PFSK-1 (cell line): ENCODE results near the gene NYNRIN.

Experiments used
- FOXP2 ChIP-seq: optimal IDR thresholded peaks from 2 replicates; pipeline ENCODE3; 2011; ENCODE audit warnings: borderline replicate concordance, control low read depth, inconsistent platforms; ENCODE audit not compliant: insufficient read depth; ENCODE audit errors: extremely low read length, extremely low read depth
- POLR2AphosphoS5 ChIP-seq: IDR thresholded peaks from 2 replicates; pipeline ENCODE4 v1.6.1; 2012; ENCODE audit warnings: low read depth, mild to moderate bottlenecking, control low read depth, low read length, moderate library complexity
- TAF1 ChIP-seq: IDR thresholded peaks from 2 replicates; pipeline ENCODE4 v1.6.1; 2012; ENCODE audit warnings: low read length, control low read depth, borderline replicate concordance; ENCODE audit not compliant: insufficient read depth
- TF ChIP-seq, protein P1 (sequence below), 2 experiments: IDR thresholded peaks; 2 replicates each; pipeline versions ENCODE4 v1.6.1 to v1.8.0; 2011 to 2012; ENCODE audit warnings: low read depth in 2 of 2, low read length in 2 of 2, control low read depth in 1 of 2, inconsistent platforms in 1 of 2, mild to moderate bottlenecking in 1 of 2, moderate library complexity in 1 of 2; ENCODE audit not compliant: insufficient read depth in 1 of 2

DNA sequence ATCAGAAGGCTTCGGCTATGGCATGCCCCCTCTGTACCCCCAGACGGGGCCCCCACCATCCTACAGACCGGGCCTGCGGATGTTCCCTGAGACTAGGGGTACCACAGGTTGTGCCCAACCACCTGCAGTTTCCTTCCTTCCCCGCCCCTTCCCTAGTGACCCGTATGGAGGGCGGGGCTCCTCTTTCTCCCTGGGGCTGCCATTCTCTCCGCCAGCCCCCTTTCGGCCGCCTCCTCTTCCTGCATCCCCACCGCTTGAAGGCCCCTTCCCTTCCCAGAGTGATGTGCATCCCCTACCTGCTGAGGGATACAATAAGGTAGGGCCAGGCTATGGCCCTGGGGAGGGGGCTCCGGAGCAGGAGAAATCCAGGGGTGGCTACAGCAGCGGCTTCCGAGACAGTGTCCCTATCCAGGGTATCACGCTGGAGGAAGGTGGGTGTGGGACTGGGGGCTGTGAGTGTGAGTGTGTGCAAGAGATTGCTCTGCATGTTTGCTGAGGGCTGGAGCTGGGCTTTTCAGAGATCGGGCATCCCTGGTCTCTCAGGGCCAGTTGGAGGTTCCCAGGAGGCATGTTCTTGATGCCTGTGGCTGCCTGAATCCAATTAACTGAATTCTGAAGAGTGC, 22.2 kb upstream of the NYNRIN start:
- TF ChIP-seq TAF1: no peak
- no peak for TF ChIP-seq POLR2AphosphoS5
- TF ChIP-seq FOXP2: no peak
- TF ChIP-seq, protein P1, sequence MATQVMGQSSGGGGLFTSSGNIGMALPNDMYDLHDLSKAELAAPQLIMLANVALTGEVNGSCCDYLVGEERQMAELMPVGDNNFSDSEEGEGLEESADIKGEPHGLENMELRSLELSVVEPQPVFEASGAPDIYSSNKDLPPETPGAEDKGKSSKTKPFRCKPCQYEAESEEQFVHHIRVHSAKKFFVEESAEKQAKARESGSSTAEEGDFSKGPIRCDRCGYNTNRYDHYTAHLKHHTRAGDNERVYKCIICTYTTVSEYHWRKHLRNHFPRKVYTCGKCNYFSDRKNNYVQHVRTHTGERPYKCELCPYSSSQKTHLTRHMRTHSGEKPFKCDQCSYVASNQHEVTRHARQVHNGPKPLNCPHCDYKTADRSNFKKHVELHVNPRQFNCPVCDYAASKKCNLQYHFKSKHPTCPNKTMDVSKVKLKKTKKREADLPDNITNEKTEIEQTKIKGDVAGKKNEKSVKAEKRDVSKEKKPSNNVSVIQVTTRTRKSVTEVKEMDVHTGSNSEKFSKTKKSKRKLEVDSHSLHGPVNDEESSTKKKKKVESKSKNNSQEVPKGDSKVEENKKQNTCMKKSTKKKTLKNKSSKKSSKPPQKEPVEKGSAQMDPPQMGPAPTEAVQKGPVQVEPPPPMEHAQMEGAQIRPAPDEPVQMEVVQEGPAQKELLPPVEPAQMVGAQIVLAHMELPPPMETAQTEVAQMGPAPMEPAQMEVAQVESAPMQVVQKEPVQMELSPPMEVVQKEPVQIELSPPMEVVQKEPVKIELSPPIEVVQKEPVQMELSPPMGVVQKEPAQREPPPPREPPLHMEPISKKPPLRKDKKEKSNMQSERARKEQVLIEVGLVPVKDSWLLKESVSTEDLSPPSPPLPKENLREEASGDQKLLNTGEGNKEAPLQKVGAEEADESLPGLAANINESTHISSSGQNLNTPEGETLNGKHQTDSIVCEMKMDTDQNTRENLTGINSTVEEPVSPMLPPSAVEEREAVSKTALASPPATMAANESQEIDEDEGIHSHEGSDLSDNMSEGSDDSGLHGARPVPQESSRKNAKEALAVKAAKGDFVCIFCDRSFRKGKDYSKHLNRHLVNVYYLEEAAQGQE (IDR thresholded peaks at IDR 0.05; ENCODE audit: insufficient read depth in 1 of 2, low read depth in 2 of 2, low read length in 2 of 2): no peak
